K562 (cell line): ENCODE measurements around the gene KCNK7. TPM values are rescaled to one million over a fixed set of nuclear protein-coding genes. Genes with fewer than 3 reads are reported as not detected.

Experiments used
- CSDE1 ChIP-seq, 2 experiments: fragments of 450-650 bp; IDR thresholded peaks; 2 replicates each; pipeline ENCODE4 v1.6.1; 2016; ENCODE audit warnings: mild to moderate bottlenecking in 1 of 2
- DIDO1 ChIP-seq: fragments of 450-650 bp; IDR thresholded peaks from 2 replicates; pipeline ENCODE4 v1.6.1; 2016; ENCODE audit warnings: low read depth, missing biosample characterization, missing genetic modification characterization
- GTF2E2 ChIP-seq: fragments of 200-800 bp; sonication (Bioruptor generic); IDR thresholded peaks from 2 replicates; pipeline ENCODE4 v1.6.1; 2016; ENCODE audit warnings: missing genetic modification characterization, missing compliant biosample characterization
- HDAC2 ChIP-seq: fragments of 450-650 bp; IDR thresholded peaks from 2 replicates; pipeline ENCODE4 v1.6.1; 2016; ENCODE audit warnings: mild to moderate bottlenecking
- JUN ChIP-seq, 2 experiments: sonication (generic) in 1 of 2; formaldehyde crosslinking in 1 of 2; IDR thresholded peaks; 2 replicates each; pipeline versions ENCODE4 v1.6.1 to v1.8.0; 2012 to 2022; ENCODE audit warnings: borderline replicate concordance in 2 of 2, mild to moderate bottlenecking in 2 of 2, improper control_type of control experiment in 1 of 2, low read depth in 1 of 2, low read length in 1 of 2, missing genetic modification reagents in 1 of 2
- PTRF ChIP-seq: fragments of 450-650 bp; IDR thresholded peaks from 2 replicates; pipeline ENCODE4 v1.6.1; 2016; ENCODE audit warnings: mild to moderate bottlenecking, missing genetic modification characterization, missing compliant biosample characterization
- SIRT6 ChIP-seq: IDR thresholded peaks from one replicate; pipeline ENCODE4 v1.6.1; 2012; ENCODE audit warnings: low read depth, mild to moderate bottlenecking, control low read depth, inconsistent platforms, low read length, moderate library complexity
- ZKSCAN8 ChIP-seq: fragments of 200-800 bp; sonication (Bioruptor generic); IDR thresholded peaks from 2 replicates; pipeline ENCODE4 v1.6.1; 2016; ENCODE audit warnings: missing genetic modification characterization, missing compliant biosample characterization
- ZNF282 ChIP-seq: sonication (generic); formaldehyde crosslinking; IDR thresholded peaks from 2 replicates; pipeline ENCODE4 v1.8.1; 2023; ENCODE audit warnings: missing genetic modification reagents
- ZNF507 ChIP-seq: conservative IDR thresholded peaks from 2 replicates; pipeline ENCODE4 v1.6.1; 2017; ENCODE audit warnings: missing genetic modification characterization, missing compliant biosample characterization
- ZNF57 ChIP-seq: fragments of 450-650 bp; formaldehyde crosslinking; IDR thresholded peaks from 2 replicates; pipeline ENCODE4 v1.4.0; 2020; ENCODE audit warnings: mild to moderate bottlenecking, moderate library complexity
- polyA plus RNA-seq, 8 experiments: library from polyadenylated mRNA; depleted of rRNA in 4 of 8; stranded (reverse) in 5 of 8; unstranded in 3 of 8; fragments of >200 nt; fragmentation: Nextera tagmentation in 2 of 8; fragmentation: Illumina TruSeq in 1 of 8; extraction: Ambion mirVana in 2 of 8; extraction: Trizol in 1 of 8; gene quantifications; 2 replicates each; pipeline versions ENCODE4 v1.2.1 to v1.2.3, GENCODE V29; 2011 to 2014; ENCODE audit warnings: inconsistent platforms in 1 of 8, missing spikeins in 1 of 8
- total RNA-seq, 7 experiments: library from RNA; depleted of rRNA in 6 of 7; stranded (reverse); fragments of >200 nt in 6 of 7; fragmentation: Illumina TruSeq in 2 of 7; extraction: Trizol in 2 of 7; gene quantifications; 2 replicates each; pipeline versions ENCODE4 v1.2.1 to v1.2.3, GENCODE V29; 2011 to 2021; ENCODE audit warnings: low replicate concordance in 1 of 7
- TF ChIP-seq, protein P1 (sequence below): fragments of 200-800 bp; sonication (Bioruptor generic); IDR thresholded peaks from 2 replicates; pipeline ENCODE4 v1.6.1; 2017; ENCODE audit warnings: missing genetic modification characterization, missing compliant biosample characterization
- TF ChIP-seq, protein P2 (sequence below): fragments of 450-650 bp; IDR thresholded peaks from 2 replicates; pipeline ENCODE4 v1.6.1; 2017; ENCODE audit warnings: antibody characterized with exemption
- TF ChIP-seq, protein P3 (sequence below): sonication (generic); formaldehyde crosslinking; IDR thresholded peaks from 2 replicates; pipeline ENCODE4 v1.8.0; 2022; ENCODE audit warnings: mild to moderate bottlenecking, missing genetic modification reagents
- TF ChIP-seq, protein P4 (sequence below): sonication (generic); formaldehyde crosslinking; IDR thresholded peaks from 2 replicates; pipeline ENCODE4 v1.8.1; 2023; ENCODE audit warnings: mild to moderate bottlenecking, missing genetic modification reagents

KCNK7 gene
- total and polyA plus RNA-seq, 9 of the 15 experiments (the other 6 are each of a cell fraction or from before 2014, with no cell fraction given): 0.07 to 0.40 TPM; not detected in 7

DNA sequence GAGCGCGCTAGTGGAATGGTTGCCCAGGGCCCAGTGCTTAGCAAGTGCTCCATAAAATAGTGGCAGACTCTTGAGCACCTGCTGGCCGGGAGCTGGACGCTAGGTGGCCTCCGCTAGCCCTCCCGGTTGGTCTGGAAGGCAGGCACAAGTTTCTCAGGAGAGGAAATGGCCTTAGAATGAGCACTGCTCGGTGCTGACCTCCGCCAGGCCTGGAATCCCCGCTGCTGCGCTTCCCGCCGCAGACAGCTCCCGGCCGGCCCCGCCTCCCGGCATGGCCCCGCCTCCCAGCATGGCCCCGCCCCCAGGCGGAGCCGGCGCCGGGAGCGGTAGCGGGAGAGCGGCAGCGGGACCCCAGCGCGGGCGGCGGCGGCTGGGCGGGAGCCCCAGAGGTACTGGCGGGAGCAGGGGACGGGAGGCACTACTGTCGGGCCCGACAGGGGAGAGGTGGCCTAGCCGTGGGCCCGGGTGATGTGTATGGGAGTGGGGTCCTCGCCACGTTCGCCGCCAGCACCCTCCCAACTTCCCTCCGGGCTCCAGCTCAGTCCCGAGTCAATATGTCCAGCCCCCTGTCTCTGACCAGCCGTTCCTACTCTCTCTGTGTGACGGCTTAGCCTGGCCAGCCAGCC, 42.3 kb upstream of the KCNK7 start, which contains the start of gene SIPA1 (continued):
- TF ChIP-seq, protein P1, sequence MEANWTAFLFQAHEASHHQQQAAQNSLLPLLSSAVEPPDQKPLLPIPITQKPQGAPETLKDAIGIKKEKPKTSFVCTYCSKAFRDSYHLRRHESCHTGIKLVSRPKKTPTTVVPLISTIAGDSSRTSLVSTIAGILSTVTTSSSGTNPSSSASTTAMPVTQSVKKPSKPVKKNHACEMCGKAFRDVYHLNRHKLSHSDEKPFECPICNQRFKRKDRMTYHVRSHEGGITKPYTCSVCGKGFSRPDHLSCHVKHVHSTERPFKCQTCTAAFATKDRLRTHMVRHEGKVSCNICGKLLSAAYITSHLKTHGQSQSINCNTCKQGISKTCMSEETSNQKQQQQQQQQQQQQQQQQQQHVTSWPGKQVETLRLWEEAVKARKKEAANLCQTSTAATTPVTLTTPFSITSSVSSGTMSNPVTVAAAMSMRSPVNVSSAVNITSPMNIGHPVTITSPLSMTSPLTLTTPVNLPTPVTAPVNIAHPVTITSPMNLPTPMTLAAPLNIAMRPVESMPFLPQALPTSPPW: no peak
- TF ChIP-seq SIRT6: no peak
- TF ChIP-seq, protein P2, sequence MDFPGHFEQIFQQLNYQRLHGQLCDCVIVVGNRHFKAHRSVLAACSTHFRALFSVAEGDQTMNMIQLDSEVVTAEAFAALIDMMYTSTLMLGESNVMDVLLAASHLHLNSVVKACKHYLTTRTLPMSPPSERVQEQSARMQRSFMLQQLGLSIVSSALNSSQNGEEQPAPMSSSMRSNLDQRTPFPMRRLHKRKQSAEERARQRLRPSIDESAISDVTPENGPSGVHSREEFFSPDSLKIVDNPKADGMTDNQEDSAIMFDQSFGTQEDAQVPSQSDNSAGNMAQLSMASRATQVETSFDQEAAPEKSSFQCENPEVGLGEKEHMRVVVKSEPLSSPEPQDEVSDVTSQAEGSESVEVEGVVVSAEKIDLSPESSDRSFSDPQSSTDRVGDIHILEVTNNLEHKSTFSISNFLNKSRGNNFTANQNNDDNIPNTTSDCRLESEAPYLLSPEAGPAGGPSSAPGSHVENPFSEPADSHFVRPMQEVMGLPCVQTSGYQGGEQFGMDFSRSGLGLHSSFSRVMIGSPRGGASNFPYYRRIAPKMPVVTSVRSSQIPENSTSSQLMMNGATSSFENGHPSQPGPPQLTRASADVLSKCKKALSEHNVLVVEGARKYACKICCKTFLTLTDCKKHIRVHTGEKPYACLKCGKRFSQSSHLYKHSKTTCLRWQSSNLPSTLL: no peak
- 0 out of 2 replicates have a peak, but pooled peaks have one; percentile 24 for TF ChIP-seq JUN (IDR thresholded peaks at IDR 0.05; ENCODE audit: borderline replicate concordance, low read depth, low read length)
- TF ChIP-seq JUN (CRISPR knock-in tag; IDR thresholded peaks at IDR 0.05; ENCODE audit: borderline replicate concordance): no peak
- TF ChIP-seq ZKSCAN8 (CRISPR knock-in tag): no peak
- no peak; the same call in 1 of the 2 replicates for TF ChIP-seq GTF2E2 (tag)
- no peak for TF ChIP-seq PTRF (tag)
- TF ChIP-seq DIDO1 (tag): no peak
- TF ChIP-seq, protein P3, sequence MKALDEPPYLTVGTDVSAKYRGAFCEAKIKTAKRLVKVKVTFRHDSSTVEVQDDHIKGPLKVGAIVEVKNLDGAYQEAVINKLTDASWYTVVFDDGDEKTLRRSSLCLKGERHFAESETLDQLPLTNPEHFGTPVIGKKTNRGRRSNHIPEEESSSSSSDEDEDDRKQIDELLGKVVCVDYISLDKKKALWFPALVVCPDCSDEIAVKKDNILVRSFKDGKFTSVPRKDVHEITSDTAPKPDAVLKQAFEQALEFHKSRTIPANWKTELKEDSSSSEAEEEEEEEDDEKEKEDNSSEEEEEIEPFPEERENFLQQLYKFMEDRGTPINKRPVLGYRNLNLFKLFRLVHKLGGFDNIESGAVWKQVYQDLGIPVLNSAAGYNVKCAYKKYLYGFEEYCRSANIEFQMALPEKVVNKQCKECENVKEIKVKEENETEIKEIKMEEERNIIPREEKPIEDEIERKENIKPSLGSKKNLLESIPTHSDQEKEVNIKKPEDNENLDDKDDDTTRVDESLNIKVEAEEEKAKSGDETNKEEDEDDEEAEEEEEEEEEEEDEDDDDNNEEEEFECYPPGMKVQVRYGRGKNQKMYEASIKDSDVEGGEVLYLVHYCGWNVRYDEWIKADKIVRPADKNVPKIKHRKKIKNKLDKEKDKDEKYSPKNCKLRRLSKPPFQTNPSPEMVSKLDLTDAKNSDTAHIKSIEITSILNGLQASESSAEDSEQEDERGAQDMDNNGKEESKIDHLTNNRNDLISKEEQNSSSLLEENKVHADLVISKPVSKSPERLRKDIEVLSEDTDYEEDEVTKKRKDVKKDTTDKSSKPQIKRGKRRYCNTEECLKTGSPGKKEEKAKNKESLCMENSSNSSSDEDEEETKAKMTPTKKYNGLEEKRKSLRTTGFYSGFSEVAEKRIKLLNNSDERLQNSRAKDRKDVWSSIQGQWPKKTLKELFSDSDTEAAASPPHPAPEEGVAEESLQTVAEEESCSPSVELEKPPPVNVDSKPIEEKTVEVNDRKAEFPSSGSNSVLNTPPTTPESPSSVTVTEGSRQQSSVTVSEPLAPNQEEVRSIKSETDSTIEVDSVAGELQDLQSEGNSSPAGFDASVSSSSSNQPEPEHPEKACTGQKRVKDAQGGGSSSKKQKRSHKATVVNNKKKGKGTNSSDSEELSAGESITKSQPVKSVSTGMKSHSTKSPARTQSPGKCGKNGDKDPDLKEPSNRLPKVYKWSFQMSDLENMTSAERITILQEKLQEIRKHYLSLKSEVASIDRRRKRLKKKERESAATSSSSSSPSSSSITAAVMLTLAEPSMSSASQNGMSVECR: no peak; the same call in 1 of the 2 replicates
- TF ChIP-seq ZNF57 (CRISPR knock-in tag): no peak
- TF ChIP-seq ZNF282 (CRISPR knock-in tag): no peak
- no peak; the same call in 1 of the 2 replicates for TF ChIP-seq HDAC2
- no peak for TF ChIP-seq CSDE1 (IDR thresholded peaks at IDR 0.05)
- TF ChIP-seq, protein P4, sequence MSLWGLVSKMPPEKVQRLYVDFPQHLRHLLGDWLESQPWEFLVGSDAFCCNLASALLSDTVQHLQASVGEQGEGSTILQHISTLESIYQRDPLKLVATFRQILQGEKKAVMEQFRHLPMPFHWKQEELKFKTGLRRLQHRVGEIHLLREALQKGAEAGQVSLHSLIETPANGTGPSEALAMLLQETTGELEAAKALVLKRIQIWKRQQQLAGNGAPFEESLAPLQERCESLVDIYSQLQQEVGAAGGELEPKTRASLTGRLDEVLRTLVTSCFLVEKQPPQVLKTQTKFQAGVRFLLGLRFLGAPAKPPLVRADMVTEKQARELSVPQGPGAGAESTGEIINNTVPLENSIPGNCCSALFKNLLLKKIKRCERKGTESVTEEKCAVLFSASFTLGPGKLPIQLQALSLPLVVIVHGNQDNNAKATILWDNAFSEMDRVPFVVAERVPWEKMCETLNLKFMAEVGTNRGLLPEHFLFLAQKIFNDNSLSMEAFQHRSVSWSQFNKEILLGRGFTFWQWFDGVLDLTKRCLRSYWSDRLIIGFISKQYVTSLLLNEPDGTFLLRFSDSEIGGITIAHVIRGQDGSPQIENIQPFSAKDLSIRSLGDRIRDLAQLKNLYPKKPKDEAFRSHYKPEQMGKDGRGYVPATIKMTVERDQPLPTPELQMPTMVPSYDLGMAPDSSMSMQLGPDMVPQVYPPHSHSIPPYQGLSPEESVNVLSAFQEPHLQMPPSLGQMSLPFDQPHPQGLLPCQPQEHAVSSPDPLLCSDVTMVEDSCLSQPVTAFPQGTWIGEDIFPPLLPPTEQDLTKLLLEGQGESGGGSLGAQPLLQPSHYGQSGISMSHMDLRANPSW: no peak
- no peak for TF ChIP-seq ZNF507 (tag)
